Mesenteric fat pad (tissue), 1 donor: ENCODE measurements around the gene LFNG. TPM values are rescaled to one million over a fixed set of nuclear protein-coding genes. Genes with fewer than 3 reads are reported as not detected.

Experiments used
- DNase-seq: peaks from one replicate; pipeline ENCODE4 v3.0.0-alpha.2; 2020; ENCODE audit warnings: low spot score
- total RNA-seq: library from RNA; stranded (reverse); fragmentation: NEBNext Ultra II Directional; extraction: Animal tissue kit (Norgen Biotek cat#: 25700); gene quantifications from one replicate; pipeline ENCODE4 v1.2.1, GENCODE V29; 2021
- donor health status: DM: yes; HTN: yes; CAD: no.

Gene LFNG
- total RNA-seq, 1 donor from 2014 or later: 43.8 TPM

- DNase-seq: no peak
Observed at GRCh38 chr7:2483494-2483893, 36.1 kb upstream of the LFNG start.

DNA sequence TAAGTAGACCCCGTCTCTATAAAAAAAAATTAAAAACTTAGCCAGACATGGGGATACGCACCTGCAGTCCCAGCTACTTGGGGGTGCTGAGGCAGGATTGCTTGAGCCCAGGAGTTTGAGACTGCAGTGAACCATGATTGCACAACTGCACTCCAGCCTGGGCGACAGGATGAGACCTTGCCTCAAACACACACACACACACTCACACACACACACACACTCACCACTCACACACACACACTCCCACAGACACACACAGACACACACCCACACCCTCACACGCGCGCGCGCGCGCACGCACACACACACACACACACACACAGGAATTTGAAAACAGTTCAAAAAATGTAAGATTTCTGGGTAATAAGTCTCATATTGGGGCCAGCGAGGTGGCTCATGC lies 34.7 kb upstream of the LFNG start:
- no peak for DNase-seq

GRCh38 chr7:2487586-2488271 lies 31.8 kb upstream of the LFNG start:
- DNase-seq: no peak

DNA sequence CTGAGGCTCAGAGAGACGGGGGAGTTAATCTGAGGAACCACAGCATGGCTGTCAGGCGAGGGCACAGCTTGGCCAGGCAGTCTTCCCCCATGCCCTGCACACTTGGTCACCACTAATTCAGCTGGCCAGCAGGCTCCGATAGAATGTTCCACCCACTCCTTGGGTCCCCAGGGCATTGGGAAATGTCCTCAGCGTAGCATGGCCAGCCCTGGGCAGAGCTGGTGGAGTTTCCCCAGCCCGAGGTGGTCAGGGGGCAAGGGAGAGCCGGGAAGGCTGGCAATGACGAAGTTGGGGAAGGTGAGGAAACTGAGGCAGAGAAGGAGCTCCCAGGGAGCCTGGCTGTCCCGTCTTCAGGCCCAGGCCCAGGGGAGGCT lies 31.3 kb upstream of the LFNG start:
- no peak for DNase-seq

GRCh38 chr7:2488681-2489080 lies 30.9 kb upstream of the LFNG start:
- no peak for DNase-seq

DNA sequence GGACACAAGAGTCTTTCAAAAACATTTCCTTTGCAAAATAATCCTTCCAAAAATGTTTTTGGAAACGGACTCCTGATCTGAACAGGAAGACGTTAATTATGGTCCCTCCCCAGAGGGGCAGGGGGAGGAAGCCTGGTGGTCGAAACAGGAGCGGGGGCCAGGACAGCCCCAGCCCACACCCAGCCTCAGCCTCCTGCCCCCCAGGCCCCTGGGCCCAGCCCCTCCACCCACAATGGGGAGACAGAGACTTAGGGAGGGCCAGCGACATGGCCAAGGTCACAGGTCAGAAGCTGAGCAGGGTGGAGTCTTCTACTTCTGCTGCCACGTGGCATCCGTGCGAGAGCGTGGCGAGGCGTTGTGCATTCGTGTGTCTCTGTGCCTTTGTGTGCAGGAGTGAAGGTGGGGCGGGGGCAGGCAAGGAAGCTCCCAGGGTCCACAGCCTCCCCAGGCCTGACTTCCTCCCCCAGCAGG lies 29.4 kb upstream of the LFNG start:
- DNase-seq: no peak

- no peak for DNase-seq
Observed at GRCh38 chr7:2492038-2492437, 27.5 kb upstream of the LFNG start.

GRCh38 chr7:2493205-2494164 lies 26.1 kb upstream of the LFNG start:
- no peak for DNase-seq

DNA sequence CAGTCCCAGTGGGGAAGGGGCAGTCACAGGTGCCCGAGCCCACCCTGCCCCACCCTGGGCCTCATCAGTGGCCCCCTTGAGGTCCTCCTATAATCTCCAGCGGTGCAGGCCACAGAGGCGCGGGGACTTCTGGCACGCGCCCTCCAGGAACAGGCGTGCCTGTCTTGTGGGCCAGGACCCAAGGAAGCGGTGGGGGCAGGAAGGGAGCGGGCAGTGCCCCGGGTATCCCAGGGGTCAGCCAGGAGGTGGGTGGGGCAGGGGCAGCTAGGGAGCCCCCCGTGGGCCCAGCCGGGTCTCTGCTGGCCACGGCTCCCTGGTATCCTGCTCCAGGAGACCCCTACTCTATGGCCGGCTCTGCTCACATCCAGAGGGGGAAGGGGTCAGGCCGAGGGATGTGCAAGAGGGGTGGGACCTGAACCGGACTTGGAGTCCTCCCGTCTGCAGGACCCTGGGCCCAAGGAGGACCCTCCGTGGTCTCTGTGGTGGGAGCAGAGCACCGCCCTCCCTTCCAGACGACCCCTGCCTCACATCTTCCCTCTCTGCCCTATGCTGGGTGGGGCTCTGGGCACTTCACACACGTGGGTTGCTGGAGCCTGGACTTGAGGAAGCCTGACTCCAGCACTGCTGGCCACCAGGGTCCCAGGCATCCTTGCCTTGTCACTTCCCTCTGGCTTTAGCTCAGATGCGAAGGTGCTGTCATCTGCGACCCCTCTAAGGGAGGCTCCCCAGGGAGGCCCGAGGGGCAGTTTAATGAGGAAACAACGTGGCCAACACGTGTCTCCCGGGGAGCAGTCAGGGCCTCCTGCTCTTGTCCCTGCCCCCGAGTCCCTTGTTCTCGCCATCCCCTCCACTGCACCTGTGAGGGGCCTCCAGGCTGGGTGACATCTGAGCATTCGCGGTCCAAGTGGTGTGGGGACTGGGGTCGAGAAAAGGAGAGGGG lies 25.1 kb upstream of the LFNG start:
- no peak for DNase-seq

DNA sequence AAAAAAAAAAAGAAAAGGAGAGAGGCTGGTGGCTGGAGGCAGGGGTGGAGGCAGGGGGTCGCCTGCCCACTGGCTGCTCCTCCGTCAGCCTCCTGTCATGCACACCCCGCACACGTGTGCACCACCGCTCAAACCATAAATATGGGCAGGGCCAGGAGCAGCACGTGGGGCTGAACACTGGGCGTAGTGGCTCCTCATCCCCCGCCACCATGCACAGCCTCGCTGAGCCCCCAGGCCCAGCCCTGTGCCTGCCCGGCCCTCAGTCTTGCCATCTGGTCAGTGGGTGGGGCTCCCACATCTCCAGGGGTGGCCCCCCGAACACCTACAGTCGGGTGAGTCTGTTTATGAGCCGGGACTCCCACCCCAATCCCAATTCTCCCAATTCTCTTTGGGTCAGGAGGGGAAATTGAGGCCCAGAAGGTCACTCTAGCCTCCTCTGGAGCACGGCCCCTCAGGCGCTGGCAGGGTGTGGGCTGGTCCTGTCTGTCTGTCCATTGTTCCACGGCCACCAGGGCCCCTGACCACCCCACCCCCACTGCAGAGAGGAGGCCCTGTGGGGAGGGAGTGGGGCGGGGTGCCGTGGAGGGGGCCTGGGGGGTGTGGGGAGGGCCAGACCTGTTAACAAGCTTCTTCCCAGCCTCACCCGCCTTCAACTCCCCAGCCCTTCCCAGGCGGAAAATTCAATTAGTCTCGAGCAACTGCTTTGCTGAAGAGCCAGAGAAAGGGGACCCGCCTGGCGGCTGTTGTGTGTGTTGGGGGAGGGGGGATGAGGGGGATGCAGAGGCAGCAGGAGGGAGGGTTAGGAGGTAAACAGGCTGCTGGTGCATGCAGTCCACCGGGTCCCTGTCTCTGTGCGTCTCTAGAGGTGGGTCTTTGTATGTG lies 23.9 kb upstream of the LFNG start:
- DNase-seq: no peak

GRCh38 chr7:2496375-2496774 lies 23.2 kb upstream of the LFNG start:
- DNase-seq: no peak

- DNase-seq: no peak
Observed at GRCh38 chr7:2497065-2497464, 22.5 kb upstream of the LFNG start.

- DNase-seq: no peak
Observed at GRCh38 chr7:2497500-2498336, 21.9 kb upstream of the LFNG start.

DNA sequence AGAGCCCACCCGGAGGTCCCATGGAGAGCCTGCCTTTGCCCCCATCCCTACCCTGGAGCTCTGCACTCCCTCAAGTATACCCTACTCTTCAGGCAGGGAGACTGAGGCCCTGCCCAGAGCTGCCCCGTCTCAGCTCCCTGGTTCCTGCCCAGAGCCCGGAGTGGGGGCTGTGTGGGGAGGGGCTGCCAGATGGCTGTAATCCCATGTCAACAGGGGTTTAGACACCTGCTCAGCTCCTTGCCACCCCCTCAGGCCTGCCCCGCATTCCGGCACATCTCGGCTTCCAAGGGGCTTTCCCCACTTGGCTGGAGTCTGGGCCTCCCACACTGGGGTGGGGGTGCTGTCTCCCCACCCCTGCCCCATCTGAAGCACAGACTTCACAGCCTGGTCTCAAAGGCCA lies 20.9 kb upstream of the LFNG start:
- no peak for DNase-seq

DNA sequence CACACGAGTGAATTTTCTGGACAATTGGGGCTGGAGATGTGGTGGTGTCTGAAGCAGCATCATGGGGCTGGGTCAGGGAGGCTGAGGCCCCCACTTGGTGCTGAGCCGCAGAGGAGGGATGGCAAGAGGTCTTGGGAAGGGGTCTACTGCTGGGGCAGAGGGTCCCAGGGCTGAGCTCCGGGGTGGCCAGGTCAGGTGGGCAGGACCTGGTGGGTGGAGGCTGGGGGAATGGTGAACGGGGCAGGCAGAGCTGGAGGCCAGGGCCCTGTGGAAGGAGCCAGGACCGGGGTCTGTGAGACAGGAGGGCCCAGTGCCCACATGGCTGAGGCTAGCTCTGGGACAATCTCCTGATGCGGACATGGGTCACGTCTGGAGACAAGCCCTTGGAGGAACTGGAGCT lies 20.4 kb upstream of the LFNG start:
- DNase-seq: no peak

DNA sequence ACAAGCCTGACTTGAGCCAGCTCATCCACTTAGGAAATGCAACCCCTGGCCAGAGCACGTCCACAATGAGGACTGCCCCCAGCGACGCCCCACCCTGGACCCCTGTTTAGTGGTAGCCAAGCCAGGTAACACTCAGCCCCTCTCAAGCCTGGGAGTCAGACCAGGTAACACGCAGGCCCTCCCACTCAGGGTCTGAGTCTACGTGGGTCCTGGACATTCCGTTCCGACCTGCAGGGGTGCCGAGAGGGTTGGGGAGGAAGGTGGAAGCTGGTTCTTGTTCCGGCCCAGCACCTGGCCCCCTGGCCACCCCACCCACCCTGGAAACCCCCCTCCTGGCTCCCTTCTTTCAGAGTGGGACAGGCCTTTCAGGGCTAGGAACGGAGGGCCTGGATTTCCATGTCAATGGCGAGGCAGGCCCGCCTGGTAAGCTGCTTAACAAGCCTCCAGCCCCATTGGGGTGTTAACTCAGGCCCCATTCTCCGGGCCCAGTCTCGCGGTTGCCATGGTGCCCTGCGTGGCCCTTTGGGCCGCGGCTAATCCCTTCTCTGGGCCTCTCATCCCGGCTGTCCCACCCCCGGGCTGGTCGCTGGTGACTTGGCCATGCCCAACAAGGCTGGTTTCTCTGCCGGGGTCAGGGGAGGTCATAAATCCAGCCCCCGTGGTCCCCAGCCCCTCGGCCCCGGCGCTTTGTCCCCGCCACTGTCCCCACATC lies 19.7 kb upstream of the LFNG start:
- DNase-seq: no peak

DNA sequence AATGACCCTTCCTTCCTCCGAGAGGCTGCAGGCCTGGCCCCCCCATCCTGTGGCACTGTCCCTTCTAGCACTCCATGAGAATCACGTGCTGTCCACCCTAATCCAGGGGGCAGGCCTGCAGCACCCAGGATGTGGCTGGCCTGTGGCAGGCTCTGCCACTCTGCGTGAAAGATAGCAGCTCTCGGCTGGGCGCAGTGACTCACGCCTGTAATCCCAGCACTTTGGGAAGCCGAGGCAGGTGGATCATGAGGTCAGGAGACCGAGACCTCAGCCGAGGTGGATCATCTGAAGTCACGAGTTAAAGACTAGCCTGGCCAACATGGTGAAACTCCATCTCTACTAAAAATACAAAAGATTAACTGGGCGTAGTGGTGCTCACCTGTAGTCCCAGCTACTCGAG lies 18.9 kb upstream of the LFNG start:
- DNase-seq: no peak

DNA sequence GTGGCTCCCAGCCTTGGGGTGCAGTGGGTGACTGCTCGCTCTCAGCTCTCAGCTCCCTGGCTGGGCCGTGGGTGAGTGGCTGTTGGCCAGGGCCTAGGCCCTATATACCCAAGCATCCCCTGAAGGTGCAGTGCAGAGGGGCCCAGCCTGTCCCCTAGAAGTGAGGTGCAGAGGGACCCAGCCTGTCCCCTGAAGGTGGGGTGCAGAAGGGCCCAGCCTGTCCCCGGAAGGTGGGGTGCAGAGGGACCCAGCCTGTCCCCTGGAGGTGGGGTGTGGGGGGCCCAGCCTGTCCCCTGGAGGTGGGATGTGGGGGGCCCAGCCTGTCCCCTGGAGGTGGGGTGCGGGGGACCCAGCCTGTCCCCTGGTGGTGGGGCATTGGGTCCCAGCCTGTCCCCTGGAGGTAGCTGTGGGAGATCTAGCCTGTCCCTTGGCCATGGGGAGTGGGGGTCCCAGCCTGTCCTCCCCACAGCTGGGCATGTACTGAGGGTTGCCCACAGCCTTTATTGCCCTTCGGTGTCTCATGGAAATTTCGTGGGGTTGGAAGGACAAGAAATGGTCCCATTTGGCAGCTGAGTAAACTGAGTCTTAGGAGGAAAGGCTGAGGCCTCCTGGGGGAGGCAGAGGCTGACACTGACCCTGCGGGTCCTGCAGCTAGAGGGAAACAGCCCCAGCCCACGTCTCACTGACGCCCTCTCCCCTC lies 17.5 kb upstream of the LFNG start:
- no peak for DNase-seq
